Activated CD4-positive, CD25-positive, alpha-beta regulatory T cell treated with anti-CD3 and anti-CD28 coated beads, Interleukin-2, amount 50 U/mL, for 24 hours (primary cell): ENCODE results near the gene MRPL2.
"Not testable (repeated sequence)": the region's sequence is repeated elsewhere in the genome, so short reads cannot be mapped to it uniquely, and the experiment has no call there.

Experiments used
- ATAC-seq, 2 donors: fragments of 150-1000 bp; cut with Tn5 transposase; one replicate each; pipeline ENCODE4 v1.10.0; 2021; ENCODE audit warnings: mild to moderate bottlenecking in 1 of 2, moderate library complexity in 1 of 2

MRPL2 gene

GRCh38 chr6:43052225-43052841 is 6.9 kb downstream of the MRPL2 start:
- ATAC-seq = no peak

GRCh38 chr6:43050981-43051380 is 8.3 kb downstream of the MRPL2 start:
- ATAC-seq = no peak

- ATAC-seq = no peak
Observed at GRCh38 chr6:43047998-43048397, 11.2 kb downstream of the MRPL2 start.

- ATAC-seq = no peak
Observed at GRCh38 chr6:43045371-43045930, 13.8 kb downstream of the MRPL2 start.

- ATAC-seq = no peak
Observed at GRCh38 chr6:43043310-43043709, 15.9 kb downstream of the MRPL2 start.

GRCh38 chr6:43041475-43041874 is 17.8 kb downstream of the MRPL2 start:
- ATAC-seq = not testable (repeated sequence)

GRCh38 chr6:43040542-43041257 is 18.5 kb downstream of the MRPL2 start:
- ATAC-seq = no peak

GRCh38 chr6:43038727-43039126 is 20.5 kb downstream of the MRPL2 start:
- ATAC-seq = no peak

GRCh38 chr6:43037706-43038105 is 21.5 kb downstream of the MRPL2 start:
- ATAC-seq = no peak

- ATAC-seq = no peak
Observed at GRCh38 chr6:43037197-43037596, 22.0 kb downstream of the MRPL2 start.

GRCh38 chr6:43036712-43037111 is 22.5 kb downstream of the MRPL2 start:
- ATAC-seq = no peak

GRCh38 chr6:43035495-43036194 is 23.6 kb downstream of the MRPL2 start:
- ATAC-seq = no peak

- no peak for ATAC-seq
Observed at GRCh38 chr6:43034190-43034525, 25.1 kb downstream of the MRPL2 start.

- ATAC-seq = no peak
Observed at GRCh38 chr6:43033496-43034189, 25.6 kb downstream of the MRPL2 start.

- no peak for ATAC-seq
Observed at GRCh38 chr6:43032326-43032725, 26.9 kb downstream of the MRPL2 start.

- ATAC-seq = no peak
Observed at GRCh38 chr6:43029120-43029519, 30.1 kb downstream of the MRPL2 start.

- ATAC-seq = no peak
Observed at GRCh38 chr6:43026365-43026764, 32.9 kb downstream of the MRPL2 start.

- no peak for ATAC-seq
Observed at GRCh38 chr6:43024436-43024835, 34.8 kb downstream of the MRPL2 start.

- peak; percentile 93 to 94 for ATAC-seq
Observed at GRCh38 chr6:43021270-43022047, 37.8 kb downstream of the MRPL2 start, which contains the start of gene RRP36. RRP36 (plus strand) TSS chr6:43021623; CDS start chr6:43021655, 32 bp downstream.

GRCh38 chr6:43020847-43021246 is 38.4 kb downstream of the MRPL2 start:
- ATAC-seq = no peak

- no peak for ATAC-seq
Observed at GRCh38 chr6:43020052-43020705, 39.1 kb downstream of the MRPL2 start.

GRCh38 chr6:43019152-43019551 is 40.1 kb downstream of the MRPL2 start:
- ATAC-seq = no peak
